Fibroblast of lung (primary cell): ENCODE measurements around the gene ITPR3. TPM values are rescaled to one million over a fixed set of nuclear protein-coding genes. Genes with fewer than 3 reads are reported as not detected.

Source experiments
- DNase-seq, 2 donors: peaks; one replicate each; pipeline versions ENCODE4 v3.0.0 to v3.0.0-alpha.2; 2010; ENCODE audit warnings: low read depth in 2 of 2
- H2AFZ ChIP-seq: 2 replicates; pipeline ENCODE4 v1.5.1; 2012; ENCODE audit warnings: low read length, control low read depth, inconsistent platforms
- H3K27ac ChIP-seq: 2 replicates; pipeline ENCODE4 v1.5.1; 2011; ENCODE audit warnings: low read length, control low read depth; ENCODE audit not compliant: insufficient read depth
- H3K27me3 ChIP-seq: 2 replicates; pipeline ENCODE4 v1.5.1; 2011; ENCODE audit warnings: mild to moderate bottlenecking, low read length; ENCODE audit not compliant: control insufficient read depth, insufficient read depth
- H3K36me3 ChIP-seq: 2 replicates; pipeline ENCODE4 v1.5.1; 2011; ENCODE audit warnings: low read length; ENCODE audit not compliant: control insufficient read depth, insufficient read depth
- H3K4me1 ChIP-seq: 2 replicates; pipeline ENCODE4 v1.5.1; 2011; ENCODE audit warnings: low read length; ENCODE audit not compliant: control insufficient read depth, insufficient read depth; ENCODE audit errors: extremely low read depth
- H3K4me2 ChIP-seq: 2 replicates; pipeline ENCODE4 v1.5.1; 2011; ENCODE audit warnings: low read length, control low read depth; ENCODE audit not compliant: insufficient read depth; ENCODE audit errors: extremely low read depth
- H3K4me3 ChIP-seq, 4 experiments: fragments of 200-600 bp in 1 of 4; sonication (generic) in 1 of 4; replicated peaks in 1 of 4; 2 replicates each; pipeline ENCODE4 v1.5.1; 2011 to 2016; ENCODE audit warnings: low read length in 4 of 4, low read depth in 3 of 4, mild to moderate bottlenecking in 3 of 4, control low read depth in 2 of 4, inconsistent platforms in 1 of 4, mixed read lengths in 1 of 4; ENCODE audit not compliant: insufficient read depth in 1 of 4; ENCODE audit errors: control extremely low read depth in 1 of 4
- H3K79me2 ChIP-seq: 2 replicates; pipeline ENCODE4 v1.5.1; 2012; ENCODE audit warnings: mild to moderate bottlenecking, low read length, inconsistent platforms; ENCODE audit not compliant: control insufficient read depth, insufficient read depth
- H3K9ac ChIP-seq: 2 replicates; pipeline ENCODE4 v1.5.1; 2011; ENCODE audit warnings: mild to moderate bottlenecking, low read length, control low read depth; ENCODE audit not compliant: insufficient read depth
- H3K9me3 ChIP-seq: 2 replicates; pipeline ENCODE4 v1.5.1; 2012; ENCODE audit warnings: low read depth, low read length; ENCODE audit not compliant: control insufficient read depth, insufficient read depth
- H4K20me1 ChIP-seq: 2 replicates; pipeline ENCODE4 v1.5.1; 2011; ENCODE audit warnings: low read length; ENCODE audit not compliant: control insufficient read depth, insufficient read depth; ENCODE audit errors: extremely low read depth
- CTCF ChIP-seq, 2 donors: IDR thresholded peaks in 1 of 2; conservative IDR thresholded peaks in 1 of 2; 1 replicate in 1 of 2; 2 replicates in 1 of 2; pipeline ENCODE4 v1.5.1; 2011 to 2012; ENCODE audit warnings: low read length in 2 of 2, control low read depth in 1 of 2, inconsistent platforms in 1 of 2, low read depth in 1 of 2, mild to moderate bottlenecking in 1 of 2
- EZH2 ChIP-seq: IDR thresholded peaks from 2 replicates; pipeline ENCODE4 v1.5.1; 2012; ENCODE audit warnings: low read length, control low read depth, mild to moderate bottlenecking; ENCODE audit errors: missing control alignments
- polyA plus RNA-seq, 2 donors: library from polyadenylated mRNA; depleted of rRNA in 1 of 2; stranded (reverse) in 1 of 2; unstranded in 1 of 2; fragments of >200 nt; gene quantifications; 2 replicates each; pipeline ENCODE4 v1.2.1, GENCODE V29; 2011 to 2012; ENCODE audit warnings: missing spikeins in 1 of 2
- total RNA-seq: library from RNA; depleted of rRNA; stranded (reverse); fragments of >200 nt; gene quantifications from 2 replicates; pipeline ENCODE4 v1.2.1, GENCODE V29; 2014

The ITPR3 gene
- total and polyA plus RNA-seq, 2 donors (not counting 1 experiment from before 2014, with no cell fraction given): 9.6 to 43.4 TPM

- peaks cover 5% of the 10 kb centered on the region for H3K36me3 ChIP-seq
- no peaks in the 10 kb centered on the region for H4K20me1 ChIP-seq
- no peaks in the 10 kb centered on the region for H3K9me3 ChIP-seq
- no peak overlapping the region for H3K27ac ChIP-seq
- peaks cover 2% of the 10 kb centered on the region for H3K4me1 ChIP-seq
- no peak overlapping the region for H3K9ac ChIP-seq
- no peaks in the 10 kb centered on the region for H3K27me3 ChIP-seq
- no peak overlapping the region for H3K4me3 ChIP-seq
- no peak for TF ChIP-seq CTCF (conservative IDR thresholded peaks at IDR 0.05 in 1 of 2, IDR thresholded peaks at IDR 0.05 in 1 of 2; ENCODE audit: low read depth in 1 of 2, low read length in 2 of 2)
- no peak for TF ChIP-seq EZH2
- no peak for DNase-seq
- no peak overlapping the region for H3K4me2 ChIP-seq
- peaks cover 1% of the 10 kb centered on the region for H3K79me2 ChIP-seq
- H2AFZ ChIP-seq: no peak overlapping the region
Observed at GRCh38 chr6:33704215-33705066, 83.3 kb downstream of the ITPR3 start.

DNA sequence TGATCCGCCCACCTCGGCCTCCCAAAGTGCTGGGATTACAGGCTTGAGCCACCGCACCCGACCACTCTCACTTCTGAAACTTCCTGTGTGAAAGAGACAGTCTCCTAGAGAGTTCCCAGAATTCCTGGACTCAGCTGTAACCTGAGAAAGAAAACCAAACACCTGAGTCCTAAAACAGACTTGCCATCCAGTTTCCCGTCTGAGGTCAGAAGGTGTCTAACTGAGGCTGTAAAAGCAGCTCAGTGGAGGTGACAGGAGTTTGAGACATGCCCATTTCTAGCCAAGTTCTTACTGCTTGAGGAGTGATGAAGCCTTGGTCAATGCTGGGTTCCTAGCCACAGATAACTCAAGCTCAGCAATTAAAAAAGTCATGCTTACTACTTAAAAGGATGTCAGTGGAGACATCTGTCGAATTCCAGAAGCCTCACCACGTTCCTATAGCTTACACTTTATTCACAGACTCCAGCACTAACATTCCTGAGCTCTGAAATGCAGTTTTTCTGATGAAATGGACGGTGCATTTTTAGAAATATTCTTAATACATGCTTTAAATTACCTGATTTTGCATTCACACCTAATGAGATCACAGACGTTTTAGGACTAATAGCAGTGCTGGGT is 84.3 kb downstream of the ITPR3 start:
- no peak for TF ChIP-seq CTCF (conservative IDR thresholded peaks at IDR 0.05 in 1 of 2, IDR thresholded peaks at IDR 0.05 in 1 of 2; ENCODE audit: low read depth in 1 of 2, low read length in 2 of 2)
- TF ChIP-seq EZH2: no peak
- Histone ChIP-seq H3K4me1 (peaks cover 2% of the 10 kb centered on the region), H4K20me1 (no peaks in the 10 kb centered on the region), H2AFZ (no peak overlapping the region), H3K9ac (no peak overlapping the region), H3K27me3 (no peaks in the 10 kb centered on the region), H3K36me3 (peaks cover 5% of the 10 kb centered on the region), H3K4me3 (no peak overlapping the region), H3K27ac (no peak overlapping the region), H3K79me2 (peaks cover 3% of the 10 kb centered on the region), H3K9me3 (no peaks in the 10 kb centered on the region), H3K4me2 (no peak overlapping the region)
- no peak for DNase-seq

GRCh38 chr6:33705955-33706725 is 85.0 kb downstream of the ITPR3 start:
- H3K9me3 ChIP-seq: no peaks in the 10 kb centered on the region
- no peak overlapping the region for H3K9ac ChIP-seq
- H4K20me1 ChIP-seq: no peaks in the 10 kb centered on the region
- H2AFZ ChIP-seq: no peak overlapping the region
- H3K4me1 ChIP-seq: peaks cover 5% of the 10 kb centered on the region
- H3K27me3 ChIP-seq: no peaks in the 10 kb centered on the region
- peaks cover 10% of the 10 kb centered on the region for H3K79me2 ChIP-seq
- no peak overlapping the region for H3K27ac ChIP-seq
- H3K36me3 ChIP-seq: peaks cover 3% of the 10 kb centered on the region
- no peak for DNase-seq
- H3K4me2 ChIP-seq: no peak overlapping the region
- no peak overlapping the region for H3K4me3 ChIP-seq
- no peak for TF ChIP-seq EZH2
- no peak for TF ChIP-seq CTCF (conservative IDR thresholded peaks at IDR 0.05 in 1 of 2, IDR thresholded peaks at IDR 0.05 in 1 of 2; ENCODE audit: low read depth in 1 of 2, low read length in 2 of 2)
